Caco-2 (cell line): Measurements from ENCODE around the gene GEMIN4. TPM values are rescaled to one million over a fixed set of nuclear protein-coding genes. Genes with fewer than 3 reads are reported as not detected.

Experiments
- BruUV-seq: library from RNA; stranded (reverse); fragments of 400-500 nt; replicated peaks from 2 replicates; lab custom pipeline; 2021; lab: Mats Ljungman, UMichigan
- CTCF ChIA-PET: fragments of 300-600 bp; sonication (Branson Sonifier 250); formaldehyde crosslinking; loops from one replicate; lab custom pipeline; 2022; ENCODE audit warnings: antibody characterized with exemption; lab: Charles Lee
- POLR2A ChIA-PET: fragments of 300-600 bp; sonication (Branson Sonifier 250); formaldehyde crosslinking; loops from one replicate; lab custom pipeline; 2022; ENCODE audit warnings: antibody characterized with exemption; lab: Charles Lee
- DNase-seq, 2 experiments: peaks; one replicate each; pipeline versions ENCODE4 v3.0.0 to v3.0.0-alpha.2; 2020 to 2022
- H3K27me3 ChIP-seq: replicated peaks from 2 replicates; pipeline ENCODE4 v1.6.0; 2011; ENCODE audit warnings: low read length; ENCODE audit not compliant: control insufficient read depth, insufficient read depth
- H3K36me3 ChIP-seq: 2 replicates; pipeline ENCODE4 v1.5.1; 2011; ENCODE audit warnings: low read length; ENCODE audit not compliant: control insufficient read depth, insufficient read depth
- H3K4me1 ChIP-seq: fragments of 250-450 bp; sonication (Bioruptor Pico); 2 replicates; pipeline ENCODE4 v1.5.1; 2020; ENCODE audit warnings: mild to moderate bottlenecking
- H3K4me3 ChIP-seq: 2 replicates; pipeline ENCODE4 v1.5.1; 2011; ENCODE audit warnings: low read depth, mild to moderate bottlenecking, control low read depth, low read length
- H3K9me3 ChIP-seq: fragments of 250-450 bp; sonication (Bioruptor Pico); 2 replicates; pipeline ENCODE4 v1.5.1; 2020; ENCODE audit warnings: mild to moderate bottlenecking, moderate library complexity
- H3K27ac Mint-ChIP-seq: one replicate; pipeline ENCODE4 v1.8.0; 2022; ENCODE audit warnings: mixed read lengths; ENCODE audit not compliant: unreplicated experiment
- H3K27me3 Mint-ChIP-seq: one replicate; pipeline ENCODE4 v1.8.0; 2022; ENCODE audit warnings: mixed read lengths; ENCODE audit not compliant: insufficient read depth, unreplicated experiment
- H3K36me3 Mint-ChIP-seq: one replicate; pipeline ENCODE4 v1.8.0; 2022; ENCODE audit warnings: mild to moderate bottlenecking, mixed read lengths; ENCODE audit not compliant: insufficient read depth, unreplicated experiment
- H3K4me1 Mint-ChIP-seq: one replicate; pipeline ENCODE4 v1.8.0; 2022; ENCODE audit warnings: low read depth, mixed read lengths; ENCODE audit not compliant: unreplicated experiment
- H3K4me3 Mint-ChIP-seq: one replicate; pipeline ENCODE4 v1.8.0; 2022; ENCODE audit warnings: mild to moderate bottlenecking, moderate library complexity, mixed read lengths; ENCODE audit not compliant: unreplicated experiment
- H3K9me3 Mint-ChIP-seq: one replicate; pipeline ENCODE4 v1.8.0; 2022; ENCODE audit warnings: mixed read lengths; ENCODE audit not compliant: unreplicated experiment
- intact Hi-C: fragments of 100-400 bp; cut with micrococcal nuclease; formaldehyde crosslinking; loops from one replicate; pipeline ENCODE4 v1.10.0; 2022; ENCODE audit not compliant: unreplicated experiment
- total RNA-seq: library from RNA; stranded (reverse); gene quantifications from 2 replicates; pipeline ENCODE4 v1.2.3, GENCODE V29; 2022
- TF ChIP-seq, protein P1 (sequence below), 2 experiments: fragments of 200-600 bp in 1 of 2; IDR thresholded peaks; 1 replicate in 1 of 2; 2 replicates in 1 of 2; pipeline versions ENCODE4 v1.5.1 to v1.8.0; 2011 to 2022; ENCODE audit warnings: antibody characterized with exemption in 1 of 2, control low read depth in 1 of 2, inconsistent platforms in 1 of 2, low read depth in 1 of 2, low read length in 1 of 2, mild to moderate bottlenecking in 1 of 2, moderate library complexity in 1 of 2; ENCODE audit not compliant: insufficient read depth in 1 of 2, severe bottlenecking in 1 of 2, unreplicated experiment in 1 of 2

The GEMIN4 gene
- total RNA-seq, 1 experiment from 2014 or later: 19.1 TPM

DNA sequence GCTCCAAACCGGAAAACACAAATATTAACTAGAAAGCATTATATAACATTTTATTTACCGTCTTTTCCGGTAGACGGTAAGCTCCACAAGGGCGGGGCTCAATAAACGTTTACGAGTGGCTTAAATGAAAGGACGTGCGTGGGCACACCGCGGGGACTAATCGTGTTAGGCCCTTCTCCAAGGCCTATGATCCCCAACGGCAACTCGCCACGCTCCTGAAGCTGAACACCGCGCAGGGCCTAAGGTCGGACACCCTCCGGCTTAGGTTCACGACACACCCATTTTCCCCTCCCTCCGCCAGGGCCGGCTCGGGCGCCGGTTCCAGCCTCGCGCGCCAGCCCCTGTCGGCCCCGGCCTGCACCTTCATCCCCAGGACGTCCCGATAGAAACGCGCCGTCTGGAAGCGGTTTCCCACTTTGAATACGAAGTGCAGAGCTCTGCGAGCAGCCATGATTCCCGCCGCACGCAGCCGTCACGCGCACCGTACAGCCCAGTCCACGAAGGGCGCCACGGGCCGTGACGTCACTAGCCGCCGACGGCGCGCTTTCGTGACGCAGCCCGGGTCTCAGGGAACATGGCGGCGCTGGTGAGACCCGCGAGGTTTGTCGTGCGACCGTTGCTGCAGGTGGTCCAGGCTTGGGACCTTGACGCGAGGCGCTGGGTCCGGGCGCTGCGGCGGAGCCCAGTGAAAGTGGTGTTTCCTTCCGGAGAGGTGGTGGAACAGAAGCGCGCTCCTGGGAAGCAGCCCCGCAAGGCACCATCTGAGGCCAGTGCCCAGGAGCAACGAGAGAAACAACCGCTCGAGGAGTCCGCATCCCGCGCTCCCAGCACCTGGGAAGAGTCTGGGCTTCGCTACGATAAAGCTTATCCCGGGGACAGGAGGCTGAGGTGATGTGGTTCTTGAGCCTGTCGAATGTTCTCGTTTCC, 30.0 kb upstream of the GEMIN4 start, which contains the start of the genes GLOD4 and MRM3:
GLOD4 (minus strand) TSS at position 476 of the 927 bp plus-strand sequence; CDS start at position 451, 25 bp downstream.
MRM3 (plus strand) TSS at position 549 of the 927 bp plus-strand sequence; CDS start at position 575, 26 bp downstream.
- DNase-seq: peak; percentile 76 to 89
- intact Hi-C loops: loop anchor here (1.0 kb wide), 1 partner anchor 199 kb away; no protein-coding TSS in a partner anchor
- peak within 1 kb of the TSS; percentile 93 for H3K4me3 Mint-ChIP-seq
- peaks cover 34% of the 10 kb centered on the region for H3K36me3 Mint-ChIP-seq
- Histone ChIP-seq H3K4me3 (peak within 1 kb of the TSS; percentile 64), H3K27me3 (no peaks in the 10 kb centered on the region), H3K4me1 (no peaks in the 10 kb centered on the region), H3K9me3 (no peaks in the 10 kb centered on the region), H3K36me3 (no peaks in the 10 kb centered on the region)
- H3K9me3 Mint-ChIP-seq: no peaks in the 10 kb centered on the region
- no peaks in the 10 kb centered on the region for H3K27me3 Mint-ChIP-seq
- ChIA-PET CTCF (interaction anchor here (1.4 kb wide), 1 partner anchor 199 kb away, joined by 6 read pairs; no protein-coding TSS in a partner anchor), POLR2A (interaction anchor here (0.6 to 1.0 kb wide), 4 partner anchors 20 to 197 kb away, joined by 3 to 5 read pairs (median 3); partner anchors contain the start of genes GEMIN4 and NXN)
- BruUV-seq: TSS peak; percentile 71
- TF ChIP-seq, protein P1, sequence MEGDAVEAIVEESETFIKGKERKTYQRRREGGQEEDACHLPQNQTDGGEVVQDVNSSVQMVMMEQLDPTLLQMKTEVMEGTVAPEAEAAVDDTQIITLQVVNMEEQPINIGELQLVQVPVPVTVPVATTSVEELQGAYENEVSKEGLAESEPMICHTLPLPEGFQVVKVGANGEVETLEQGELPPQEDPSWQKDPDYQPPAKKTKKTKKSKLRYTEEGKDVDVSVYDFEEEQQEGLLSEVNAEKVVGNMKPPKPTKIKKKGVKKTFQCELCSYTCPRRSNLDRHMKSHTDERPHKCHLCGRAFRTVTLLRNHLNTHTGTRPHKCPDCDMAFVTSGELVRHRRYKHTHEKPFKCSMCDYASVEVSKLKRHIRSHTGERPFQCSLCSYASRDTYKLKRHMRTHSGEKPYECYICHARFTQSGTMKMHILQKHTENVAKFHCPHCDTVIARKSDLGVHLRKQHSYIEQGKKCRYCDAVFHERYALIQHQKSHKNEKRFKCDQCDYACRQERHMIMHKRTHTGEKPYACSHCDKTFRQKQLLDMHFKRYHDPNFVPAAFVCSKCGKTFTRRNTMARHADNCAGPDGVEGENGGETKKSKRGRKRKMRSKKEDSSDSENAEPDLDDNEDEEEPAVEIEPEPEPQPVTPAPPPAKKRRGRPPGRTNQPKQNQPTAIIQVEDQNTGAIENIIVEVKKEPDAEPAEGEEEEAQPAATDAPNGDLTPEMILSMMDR (IDR thresholded peaks at IDR 0.05; ENCODE audit: insufficient read depth in 1 of 2, low read depth in 1 of 2, low read length in 1 of 2, severe bottlenecking in 1 of 2, unreplicated experiment in 1 of 2): no peak
- peak within 1 kb of the TSS; percentile 96 for H3K27ac Mint-ChIP-seq
- no peaks in the 10 kb centered on the region for H3K4me1 Mint-ChIP-seq

DNA sequence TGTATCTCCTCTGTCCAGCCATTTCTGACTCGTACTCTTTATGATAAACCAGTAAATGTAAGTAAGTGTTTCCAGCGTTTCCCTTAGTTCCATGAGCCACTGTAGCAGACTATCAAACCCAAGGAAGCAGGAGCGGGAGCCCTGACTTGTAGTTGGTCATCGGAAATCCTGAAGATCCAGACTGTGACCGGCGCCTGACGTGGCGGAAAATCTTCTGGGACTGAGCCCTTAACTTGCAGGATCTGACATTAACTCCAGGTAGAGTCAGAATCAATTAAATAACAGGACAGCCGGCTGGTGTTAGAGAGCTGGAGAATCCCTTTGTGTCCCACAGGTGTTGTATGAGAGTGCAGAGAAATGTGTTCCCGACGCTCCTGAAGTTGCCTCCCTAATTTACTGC, 26.0 kb upstream of the GEMIN4 start:
- H3K27me3 ChIP-seq: no peaks in the 10 kb centered on the region
- H3K9me3 Mint-ChIP-seq: no peaks in the 10 kb centered on the region
- TF ChIP-seq, protein P1 (IDR thresholded peaks at IDR 0.05; ENCODE audit: insufficient read depth in 1 of 2, low read depth in 1 of 2, low read length in 1 of 2, severe bottlenecking in 1 of 2, unreplicated experiment in 1 of 2): no peak
- POLR2A ChIA-PET: no interaction called here
- peaks cover 57% of the 10 kb centered on the region for H3K36me3 Mint-ChIP-seq
- intact Hi-C loops: no loop called here
- H3K4me1 Mint-ChIP-seq: no peaks in the 10 kb centered on the region
- no peaks in the 10 kb centered on the region for H3K4me1 ChIP-seq
- no peaks in the 10 kb centered on the region for H3K27me3 Mint-ChIP-seq
- H3K9me3 ChIP-seq: no peaks in the 10 kb centered on the region
- H3K27ac Mint-ChIP-seq: no peak overlapping the region
- H3K36me3 ChIP-seq: no peaks in the 10 kb centered on the region
- no peak for DNase-seq
- BruUV-seq: no TSS peak
- H3K4me3 Mint-ChIP-seq: no peak overlapping the region
- CTCF ChIA-PET: no interaction called here
- no peak overlapping the region for H3K4me3 ChIP-seq

DNA sequence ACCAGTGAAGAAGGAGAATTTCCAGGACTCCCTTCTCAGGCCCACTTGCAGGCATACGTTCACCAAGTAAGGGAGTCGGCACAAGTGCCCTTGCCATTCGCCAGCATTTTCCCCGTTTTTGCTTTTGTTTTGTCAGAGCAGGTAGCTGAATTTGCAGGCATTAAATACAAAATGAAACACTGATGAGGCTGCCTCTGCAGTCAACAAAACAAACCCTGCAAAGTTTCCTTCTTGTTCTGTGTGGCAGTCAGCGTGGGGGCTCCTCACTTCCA, 22.2 kb upstream of the GEMIN4 start:
- Mint-ChIP-seq H3K36me3 (peaks cover 79% of the 10 kb centered on the region), H3K9me3 (no peaks in the 10 kb centered on the region), H3K4me1 (no peaks in the 10 kb centered on the region), H3K27me3 (no peaks in the 10 kb centered on the region), H3K4me3 (no peak overlapping the region), H3K27ac (no peak overlapping the region)
- ChIA-PET POLR2A (no interaction called here), CTCF (no interaction called here)
- DNase-seq: no peak
- TF ChIP-seq, protein P1 (IDR thresholded peaks at IDR 0.05; ENCODE audit: insufficient read depth in 1 of 2, low read depth in 1 of 2, low read length in 1 of 2, severe bottlenecking in 1 of 2, unreplicated experiment in 1 of 2): no peak
- no peaks in the 10 kb centered on the region for H3K4me1 ChIP-seq
- H3K27me3 ChIP-seq: no peaks in the 10 kb centered on the region
- no peak overlapping the region for H3K4me3 ChIP-seq
- intact Hi-C loops: no loop called here
- H3K36me3 ChIP-seq: no peaks in the 10 kb centered on the region
- BruUV-seq: no TSS peak
- no peaks in the 10 kb centered on the region for H3K9me3 ChIP-seq
